NCI-H1092 (cell line): ENCODE data around the gene CPSF4L.
A peak's percentile ranks its signal among the peaks of the same experiment; 100 is the strongest.
"Not testable (repeated sequence)": the region's sequence is repeated elsewhere in the genome, so short reads cannot be mapped to it uniquely, and the experiment has no call there.

Experiments
- DNase-seq: peaks from one replicate; lab custom pipeline; 2025; lab: John Stamatoyannopoulos, UW

The CPSF4L gene

GRCh38 chr17:73267648-73268537, 6.2 kb upstream of the CPSF4L start:
- DNase-seq = no peak

- no peak for DNase-seq
Measured at GRCh38 chr17:73266796-73267195, 5.1 kb upstream of the CPSF4L start.

GRCh38 chr17:73265646-73266640, 4.3 kb upstream of the CPSF4L start:
- no peak for DNase-seq

GRCh38 chr17:73264448-73264847, 2.8 kb upstream of the CPSF4L start:
- not testable (repeated sequence) for DNase-seq

- no peak for DNase-seq
Measured at GRCh38 chr17:73262676-73263642, 1.3 kb upstream of the CPSF4L start.

GRCh38 chr17:73261952-73262675, 434 bp upstream of the CPSF4L start:
- DNase-seq = no peak

- no peak for DNase-seq
Measured at GRCh38 chr17:73257516-73257915, 4.2 kb downstream of the CPSF4L start.

GRCh38 chr17:73256220-73256619, 5.5 kb downstream of the CPSF4L start:
- no peak for DNase-seq

GRCh38 chr17:73255671-73256181, 6.0 kb downstream of the CPSF4L start:
- peak; percentile 25 for DNase-seq

- no peak for DNase-seq
Measured at GRCh38 chr17:73251871-73252270, 9.8 kb downstream of the CPSF4L start.

GRCh38 chr17:73250851-73251640, 10.6 kb downstream of the CPSF4L start:
- DNase-seq = no peak

GRCh38 chr17:73249700-73250099, 12.0 kb downstream of the CPSF4L start:
- no peak for DNase-seq

GRCh38 chr17:73248532-73248931, 13.1 kb downstream of the CPSF4L start:
- no peak for DNase-seq

- DNase-seq = no peak
Measured at GRCh38 chr17:73247726-73248125, 14.0 kb downstream of the CPSF4L start.

- DNase-seq = no peak
Measured at GRCh38 chr17:73240561-73240960, 21.1 kb downstream of the CPSF4L start.

- DNase-seq = no peak
Measured at GRCh38 chr17:73237714-73238113, 24.0 kb downstream of the CPSF4L start.

- no peak for DNase-seq
Measured at GRCh38 chr17:73234736-73235135, 26.9 kb downstream of the CPSF4L start.

GRCh38 chr17:73232587-73233373, 28.9 kb downstream of the CPSF4L start:
- no peak for DNase-seq
